Smooth muscle cell (in vitro differentiated cells): ENCODE measurements around the gene PROSER3. TPM values are rescaled to one million over a fixed set of nuclear protein-coding genes. Genes with fewer than 3 reads are reported as not detected.
A peak's percentile ranks its signal among the peaks of the same experiment; 100 is the strongest.

Source experiments
- DNase-seq: peaks from one replicate; lab custom pipeline; 2025; ENCODE audit not compliant: unreplicated experiment; lab: John Stamatoyannopoulos, UW
- H2AFZ ChIP-seq: fragments of 200-600 bp; sonication (generic); 2 replicates; pipeline ENCODE4 v1.6.0; 2016; ENCODE audit warnings: antibody characterized with exemption, low read depth, mild to moderate bottlenecking
- H3F3A ChIP-seq: fragments of 200-600 bp; sonication (generic); 2 replicates; pipeline ENCODE4 v1.6.0; 2017; ENCODE audit warnings: antibody characterized with exemption, low read depth
- H3K27ac ChIP-seq: fragments of 200-600 bp; sonication (generic); 2 replicates; pipeline ENCODE4 v1.5.1; 2016; ENCODE audit warnings: low read depth, mild to moderate bottlenecking
- H3K27me3 ChIP-seq: fragments of 200-600 bp; sonication (generic); 2 replicates; pipeline ENCODE4 v1.6.1; 2016; ENCODE audit warnings: low read depth, mild to moderate bottlenecking
- H3K36me3 ChIP-seq: fragments of 200-600 bp; sonication (generic); 2 replicates; pipeline ENCODE4 v1.5.1; 2016; ENCODE audit warnings: low read depth
- H3K4me1 ChIP-seq: fragments of 200-600 bp; sonication (generic); 2 replicates; pipeline ENCODE4 v1.5.1; 2016; ENCODE audit warnings: low read depth
- H3K4me2 ChIP-seq: fragments of 200-600 bp; sonication (generic); 2 replicates; pipeline ENCODE4 v1.6.0; 2016; ENCODE audit warnings: mild to moderate bottlenecking
- H3K4me3 ChIP-seq: fragments of 200-600 bp; sonication (generic); 2 replicates; pipeline ENCODE4 v1.5.1; 2016; ENCODE audit warnings: mild to moderate bottlenecking
- H3K79me2 ChIP-seq: fragments of 200-600 bp; sonication (generic); 2 replicates; pipeline ENCODE4 v1.6.0; 2016; ENCODE audit warnings: low read depth, mild to moderate bottlenecking
- H3K9ac ChIP-seq: fragments of 200-600 bp; sonication (generic); 2 replicates; pipeline ENCODE4 v1.6.0; 2016; ENCODE audit warnings: low read depth
- H3K9me3 ChIP-seq: fragments of 200-600 bp; sonication (generic); replicated peaks from 2 replicates; pipeline ENCODE4 v1.5.1; 2016; ENCODE audit warnings: low read depth
- H4K20me1 ChIP-seq: fragments of 200-600 bp; sonication (generic); 2 replicates; pipeline ENCODE4 v1.6.0; 2016; ENCODE audit warnings: low read depth
- WGBS: methylation state at CpG from one replicate; pipeline ENCODE4 v1.1.7; 2016; ENCODE audit warnings: low lambda C conversion rate; 5-methylcytosine and 5-hydroxymethylcytosine counted together
- polyA plus RNA-seq: library from polyadenylated mRNA; unstranded; fragments of >200 nt; fragmentation: Nextera tagmentation; extraction: Ambion mirVana; gene quantifications from 2 replicates; pipeline ENCODE4 v1.2.1, GENCODE V29; 2016
- total RNA-seq: library from RNA; depleted of rRNA; stranded (reverse); fragments of >200 nt; gene quantifications from 2 replicates; pipeline ENCODE4 v1.2.3, GENCODE V29; 2014
- TF ChIP-seq, protein P1 (sequence below): fragments of 200-600 bp; sonication (generic); IDR thresholded peaks from 2 replicates; pipeline ENCODE4 v1.5.1; 2017; ENCODE audit warnings: borderline replicate concordance, mild to moderate bottlenecking, antibody characterized with exemption; ENCODE audit not compliant: insufficient read depth, poor library complexity, severe bottlenecking

The PROSER3 gene
- total and polyA plus RNA-seq, 2 experiments from 2014 or later, result 13.7 to 24.8 TPM

DNA sequence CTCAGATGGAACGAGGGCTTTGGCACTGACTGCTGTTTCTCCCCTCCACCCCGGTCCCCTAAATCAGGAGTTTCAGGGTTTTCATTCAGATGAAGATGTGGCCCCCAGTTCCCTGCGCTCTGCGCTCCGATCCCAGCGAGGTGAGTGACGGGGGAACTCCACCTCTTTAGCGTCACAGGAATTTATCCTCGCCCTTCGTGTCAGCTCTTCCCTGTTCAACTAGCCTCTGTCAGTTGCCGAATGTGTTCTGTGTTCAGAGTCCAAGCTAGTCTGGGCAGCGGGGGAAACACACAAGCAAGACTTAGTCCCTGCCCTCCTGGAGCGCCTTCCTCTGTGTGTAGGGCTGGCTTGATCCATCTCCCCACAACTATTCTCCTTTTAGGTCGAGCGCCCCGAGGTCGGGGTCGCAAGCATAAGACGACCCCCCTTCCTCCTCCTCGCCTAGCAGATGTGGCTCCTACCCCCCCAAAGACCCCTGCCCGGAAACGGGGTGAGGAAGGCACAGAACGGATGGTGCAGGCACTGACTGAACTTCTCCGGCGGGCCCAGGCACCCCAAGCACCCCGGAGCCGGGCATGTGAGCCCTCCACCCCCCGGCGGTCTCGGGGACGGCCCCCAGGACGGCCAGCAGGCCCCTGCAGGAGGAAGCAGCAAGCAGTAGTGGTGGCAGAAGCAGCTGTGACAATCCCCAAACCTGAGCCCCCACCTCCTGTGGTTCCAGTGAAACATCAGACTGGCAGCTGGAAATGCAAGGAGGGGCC lies 38.4 kb upstream of the PROSER3 start:
- no peak overlapping the region for H2AFZ ChIP-seq
- peak overlapping the region; percentile 86 for H3K4me2 ChIP-seq
- peaks cover 25% of the 10 kb centered on the region for H4K20me1 ChIP-seq
- no peaks in the 10 kb centered on the region for H3K27me3 ChIP-seq
- no peak overlapping the region for H3K9ac ChIP-seq
- TF ChIP-seq, protein P1, sequence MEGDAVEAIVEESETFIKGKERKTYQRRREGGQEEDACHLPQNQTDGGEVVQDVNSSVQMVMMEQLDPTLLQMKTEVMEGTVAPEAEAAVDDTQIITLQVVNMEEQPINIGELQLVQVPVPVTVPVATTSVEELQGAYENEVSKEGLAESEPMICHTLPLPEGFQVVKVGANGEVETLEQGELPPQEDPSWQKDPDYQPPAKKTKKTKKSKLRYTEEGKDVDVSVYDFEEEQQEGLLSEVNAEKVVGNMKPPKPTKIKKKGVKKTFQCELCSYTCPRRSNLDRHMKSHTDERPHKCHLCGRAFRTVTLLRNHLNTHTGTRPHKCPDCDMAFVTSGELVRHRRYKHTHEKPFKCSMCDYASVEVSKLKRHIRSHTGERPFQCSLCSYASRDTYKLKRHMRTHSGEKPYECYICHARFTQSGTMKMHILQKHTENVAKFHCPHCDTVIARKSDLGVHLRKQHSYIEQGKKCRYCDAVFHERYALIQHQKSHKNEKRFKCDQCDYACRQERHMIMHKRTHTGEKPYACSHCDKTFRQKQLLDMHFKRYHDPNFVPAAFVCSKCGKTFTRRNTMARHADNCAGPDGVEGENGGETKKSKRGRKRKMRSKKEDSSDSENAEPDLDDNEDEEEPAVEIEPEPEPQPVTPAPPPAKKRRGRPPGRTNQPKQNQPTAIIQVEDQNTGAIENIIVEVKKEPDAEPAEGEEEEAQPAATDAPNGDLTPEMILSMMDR, result no peak
- H3K4me1 ChIP-seq, result peaks cover 12% of the 10 kb centered on the region
- H3K9me3 ChIP-seq, result no peaks in the 10 kb centered on the region
- no peak overlapping the region for H3K27ac ChIP-seq
- no peak for DNase-seq
- no peaks in the 10 kb centered on the region for H3F3A ChIP-seq
- 92% methylated on average over 32 of the region's 32 CpGs for WGBS
- H3K36me3 ChIP-seq, result no peaks in the 10 kb centered on the region
- H3K79me2 ChIP-seq, result peaks cover 39% of the 10 kb centered on the region
- H3K4me3 ChIP-seq, result peak overlapping the region; percentile 88

DNA sequence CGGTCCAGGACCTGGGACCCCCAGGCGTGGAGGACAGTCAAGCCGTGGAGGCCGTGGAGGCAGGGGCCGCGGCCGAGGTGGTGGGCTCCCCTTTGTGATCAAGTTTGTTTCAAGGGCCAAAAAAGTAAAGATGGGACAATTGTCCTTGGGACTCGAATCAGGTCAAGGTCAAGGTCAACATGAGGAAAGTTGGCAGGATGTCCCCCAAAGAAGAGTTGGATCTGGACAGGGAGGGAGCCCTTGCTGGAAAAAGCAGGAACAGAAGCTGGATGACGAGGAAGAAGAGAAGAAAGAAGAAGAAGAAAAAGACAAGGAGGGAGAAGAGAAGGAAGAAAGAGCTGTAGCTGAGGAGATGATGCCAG lies 37.8 kb upstream of the PROSER3 start:
- no peak for DNase-seq
- H3K36me3 ChIP-seq, result no peaks in the 10 kb centered on the region
- H3K79me2 ChIP-seq, result peaks cover 39% of the 10 kb centered on the region
- no peak overlapping the region for H3K4me2 ChIP-seq
- no peaks in the 10 kb centered on the region for H3K27me3 ChIP-seq
- 98% methylated on average over 9 of the region's 9 CpGs for WGBS
- H2AFZ ChIP-seq, result no peak overlapping the region
- H3K9me3 ChIP-seq, result no peaks in the 10 kb centered on the region
- peaks cover 12% of the 10 kb centered on the region for H3K4me1 ChIP-seq
- no peak overlapping the region for H3K27ac ChIP-seq
- H3F3A ChIP-seq, result no peaks in the 10 kb centered on the region
- peaks cover 25% of the 10 kb centered on the region for H4K20me1 ChIP-seq
- TF ChIP-seq, protein P1, result no peak
- no peak overlapping the region for H3K4me3 ChIP-seq
- H3K9ac ChIP-seq, result no peak overlapping the region

DNA sequence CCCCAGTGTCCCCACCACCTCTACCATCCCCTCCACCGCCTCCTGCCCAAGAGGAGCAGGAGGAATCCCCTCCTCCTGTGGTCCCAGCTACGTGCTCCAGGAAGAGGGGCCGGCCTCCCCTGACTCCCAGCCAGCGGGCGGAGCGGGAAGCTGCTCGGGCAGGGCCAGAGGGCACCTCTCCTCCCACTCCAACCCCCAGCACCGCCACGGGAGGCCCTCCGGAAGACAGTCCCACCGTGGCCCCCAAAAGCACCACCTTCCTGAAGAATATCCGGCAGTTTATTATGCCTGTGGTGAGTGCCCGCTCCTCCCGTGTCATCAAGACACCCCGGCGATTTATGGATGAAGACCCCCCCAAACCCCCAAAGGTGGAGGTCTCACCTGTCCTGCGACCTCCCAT lies 37.3 kb upstream of the PROSER3 start:
- H3K36me3 ChIP-seq, result no peaks in the 10 kb centered on the region
- TF ChIP-seq, protein P1, result no peak
- H3K9ac ChIP-seq, result no peak overlapping the region
- no peaks in the 10 kb centered on the region for H3K9me3 ChIP-seq
- H3K27me3 ChIP-seq, result no peaks in the 10 kb centered on the region
- no peak overlapping the region for H3K4me3 ChIP-seq
- no peak overlapping the region for H3K4me2 ChIP-seq
- H3K4me1 ChIP-seq, result peaks cover 11% of the 10 kb centered on the region
- H3F3A ChIP-seq, result no peaks in the 10 kb centered on the region
- WGBS, result 99% methylated on average over 15 of the region's 17 CpGs
- DNase-seq, result no peak
- no peak overlapping the region for H2AFZ ChIP-seq
- peaks cover 25% of the 10 kb centered on the region for H4K20me1 ChIP-seq
- peaks cover 39% of the 10 kb centered on the region for H3K79me2 ChIP-seq
- no peak overlapping the region for H3K27ac ChIP-seq

DNA sequence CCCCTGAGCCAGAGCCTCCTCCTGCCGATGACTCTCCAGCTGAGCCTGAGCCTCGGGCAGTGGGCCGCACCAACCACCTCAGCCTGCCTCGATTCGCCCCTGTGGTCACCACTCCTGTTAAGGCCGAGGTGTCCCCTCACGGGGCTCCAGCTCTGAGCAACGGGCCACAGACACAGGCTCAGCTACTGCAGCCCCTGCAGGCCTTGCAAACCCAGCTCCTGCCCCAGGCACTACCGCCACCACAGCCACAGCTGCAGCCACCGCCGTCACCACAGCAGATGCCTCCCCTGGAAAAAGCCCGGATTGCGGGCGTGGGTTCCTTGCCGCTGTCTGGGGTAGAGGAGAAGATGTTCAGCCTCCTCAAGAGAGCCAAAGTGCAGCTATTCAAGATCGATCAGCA lies 36.6 kb upstream of the PROSER3 start:
- Histone ChIP-seq H3K4me2 (no peak overlapping the region), H3K27ac (no peak overlapping the region), H3K9ac (no peak overlapping the region), H4K20me1 (peaks cover 25% of the 10 kb centered on the region), H3K79me2 (peaks cover 39% of the 10 kb centered on the region), H3K4me3 (no peak overlapping the region), H3K9me3 (no peaks in the 10 kb centered on the region), H3K4me1 (peaks cover 5% of the 10 kb centered on the region), H3K27me3 (no peaks in the 10 kb centered on the region), H2AFZ (no peak overlapping the region), H3K36me3 (peaks cover 4% of the 10 kb centered on the region), H3F3A (no peaks in the 10 kb centered on the region)
- DNase-seq, result no peak
- TF ChIP-seq, protein P1, result no peak
- WGBS, result 97% methylated on average over 16 of the region's 16 CpGs
